ENCODE results near the gene SCN5A. TPM values are rescaled to one million over a fixed set of nuclear protein-coding genes. Genes with fewer than 3 reads are reported as not detected.

Gene SCN5A
- total and polyA plus RNA-seq, 2 of the 8 experiments (the other 6 are each of a cell fraction or from before 2014, with no cell fraction given), result 4.8 to 11.4 TPM

- Histone ChIP-seq H3K18ac (ENCODE audit: extremely low read depth, low read length) (no peak overlapping the region), H3K9me3 (ENCODE audit: insufficient read depth in 2 of 2, low read depth in 1 of 2, low read length in 1 of 2) (no peaks in the 10 kb centered on the region), H4K8ac (ENCODE audit: extremely low read depth, insufficient read depth, low read length) (no peak overlapping the region), H3K9ac (replicated peaks in 1 of 4; ENCODE audit: extremely low read depth in 1 of 4, low read depth in 3 of 4, low read length in 3 of 4) (no peak overlapping the region), H3K27me3 (replicated peaks in 1 of 4; ENCODE audit: control insufficient read depth in 3 of 4, extremely low read depth in 1 of 4, insufficient read depth in 3 of 4, low read length in 3 of 4) (no peaks in the 10 kb centered on the region), H3K4me2 (ENCODE audit: insufficient read depth in 1 of 2, low read depth in 2 of 2, low read length in 2 of 2) (no peak overlapping the region), H4K5ac (ENCODE audit: insufficient read length, low read depth, low read length) (no peak overlapping the region), H3K79me2 (ENCODE audit: control insufficient read depth in 1 of 2, insufficient read depth in 2 of 2, low read length in 2 of 2) (no peaks in the 10 kb centered on the region), H3K14ac (ENCODE audit: insufficient read length) (no peak overlapping the region), H4K91ac (replicated peaks; ENCODE audit: insufficient read length, low read length) (no peak overlapping the region), H2BK120ac (replicated peaks; ENCODE audit: low read depth, low read length) (no peak overlapping the region), H3K23ac (ENCODE audit: insufficient read length) (no peak overlapping the region), H2BK20ac (ENCODE audit: low read length) (no peak overlapping the region; the same call in 1 of the 2 replicates), H3K27ac (ENCODE audit: low read depth, low read length) (no peak overlapping the region), H3K4me3 (ENCODE audit: extremely low read depth in 1 of 4, insufficient read depth in 2 of 4, low read depth in 3 of 4, low read length in 4 of 4) (no peak overlapping the region), H3K4me1 (replicated peaks in 1 of 4; ENCODE audit: control insufficient read depth in 3 of 4, insufficient read depth in 4 of 4, low read length in 3 of 4) (peaks cover 9 to 32% (median 14%) of the 10 kb centered on the region in 4 experiments), H2BK5ac (ENCODE audit: low read depth, low read length) (0 out of 2 replicates have a peak overlapping the region, but pooled peaks have one; percentile 60), H3K4ac (replicated peaks; ENCODE audit: insufficient read length, low read depth, low read length) (no peak overlapping the region), H3K56ac (replicated peaks; ENCODE audit: insufficient read length, low read depth, low read length) (no peak overlapping the region), H2BK15ac (ENCODE audit: low read length) (0 out of 2 replicates have a peak overlapping the region, but pooled peaks have one; percentile 61), H3K23me2 (ENCODE audit: low read depth, low read length) (no peaks in the 10 kb centered on the region; the same call in 1 of the 2 replicates), H2AFZ (ENCODE audit: low read length) (no peak overlapping the region), H4K20me1 (replicated peaks in 1 of 2; ENCODE audit: control insufficient read depth in 1 of 2, insufficient read depth in 2 of 2, low read length in 2 of 2) (peaks cover 0 to 2% of the 10 kb centered on the region in 2 experiments), H2BK12ac (ENCODE audit: low read depth, low read length) (peak overlapping the region; percentile 87; the same call in 1 of the 2 replicates), H3K36me3 (ENCODE audit: control insufficient read depth in 2 of 4, insufficient read depth in 4 of 4, low read length in 3 of 4) (no peaks in the 10 kb centered on the region), H2AK5ac (ENCODE audit: low read depth, low read length) (no peak overlapping the region; the same call in 1 of the 2 replicates), H3K79me1 (ENCODE audit: low read depth, low read length) (0 out of 2 replicates have a peak, but pooled peaks cover 3% of the 10 kb centered on the region)
- TF ChIP-seq EGR1 (IDR thresholded peaks at IDR 0.05; ENCODE audit: borderline replicate concordance, low read depth, low read length) (no peak), HDAC6 (IDR thresholded peaks at IDR 0.05; ENCODE audit: low read depth, low read length) (no peak), SIRT6 (IDR thresholded peaks at IDR 0.05; ENCODE audit: low read length) (no peak)
- POLR2A ChIA-PET (ENCODE audit: partially characterized antibody), result interaction anchor here (0.9 to 1.5 kb wide), 3 partner anchors 9 to 19 kb away, joined by 3 read pairs; no protein-coding TSS in a partner anchor
- CTCF ChIA-PET (ENCODE audit: partially characterized antibody), result interaction anchor here (1.3 to 30.9 kb wide), 5 partner anchors 1 to 364 kb away, joined by 3 to 538 read pairs (median 506); partner anchors contain the start of gene SCN5A
- no peak for DNase-seq (ENCODE audit: low read depth in 1 of 2, low spot score in 2 of 2)
- WGBS, 2 experiments (ENCODE audit: extremely low coverage in 1 of 2, insufficient coverage in 1 of 2, insufficient read length in 1 of 2, insufficient replicate concordance in 2 of 2, low coverage in 1 of 2, low lambda C conversion rate in 2 of 2, missing lambda C conversion rate in 1 of 2), result 81% methylated on average over 7 of the region's 7 CpGs; no CpG with 5 or more reads in 1 of the 2 experiments
- no peak for FAIRE-seq
These were observed 13.0 kb downstream of the SCN5A start for GRCh38 chr3:38636464-38636863.
